ENCODE results near the gene IP6K2.

The IP6K2 gene

DNA sequence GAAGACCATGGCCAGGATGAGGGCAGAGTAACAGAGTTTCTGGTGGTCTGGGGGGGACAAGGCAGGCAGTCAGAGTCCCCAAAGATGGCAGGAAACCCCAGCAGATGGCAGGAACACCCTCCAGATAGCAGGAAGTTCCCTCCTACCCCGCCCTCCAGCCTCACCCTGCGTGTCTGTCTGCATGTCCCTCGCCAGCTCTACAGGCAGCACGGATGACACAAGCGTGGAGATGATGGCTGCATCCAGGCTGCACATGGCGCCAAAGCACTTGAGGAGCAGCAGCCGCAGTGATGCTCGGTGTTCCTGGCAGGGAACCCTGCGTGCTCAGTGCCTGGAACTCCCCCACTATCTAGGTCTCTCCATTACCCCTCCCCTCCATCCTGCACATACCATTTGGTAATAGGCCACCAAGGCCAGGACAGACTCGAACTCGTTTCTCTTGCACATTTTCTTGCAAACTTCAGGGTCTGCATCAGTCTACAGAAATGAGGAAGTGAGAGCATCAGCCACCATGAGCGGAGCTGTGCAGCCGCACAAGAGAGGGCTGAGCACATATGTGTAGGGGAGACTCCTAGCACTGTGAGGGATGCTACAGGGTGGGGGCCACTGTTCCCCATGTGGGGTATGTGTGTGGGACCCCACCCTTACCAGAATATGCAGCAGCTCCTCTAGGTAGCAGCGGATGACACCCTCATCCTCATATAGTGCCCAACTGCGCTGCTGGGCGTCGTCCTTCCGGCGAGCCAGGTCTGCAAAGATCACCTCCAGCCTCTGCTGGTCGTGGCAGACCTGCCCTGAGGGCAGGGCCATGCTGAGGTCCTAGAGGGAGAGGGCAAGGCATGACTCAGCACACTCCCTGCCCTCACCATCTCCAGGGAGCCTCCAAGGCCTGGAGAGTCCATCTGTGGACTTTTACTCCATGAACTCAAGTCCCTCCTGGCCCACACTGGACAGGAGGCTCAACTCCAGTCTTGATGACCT is 37.3 kb downstream of the IP6K2 start:
- Mint-ChIP-seq H3K27ac (no peak overlapping the region), H3K9me3 (no peaks in the 10 kb centered on the region), H3K27me3 (no peaks in the 10 kb centered on the region), H3K4me1 (peaks cover 24 to 46% of the 10 kb centered on the region in 2 donors), H3K36me3 (peaks cover 38 to 66% of the 10 kb centered on the region in 2 donors), H3K4me3 (no peak overlapping the region)
- DNase-seq (no peak), ATAC-seq (replicated peaks) (peak; percentile 94)

DNA sequence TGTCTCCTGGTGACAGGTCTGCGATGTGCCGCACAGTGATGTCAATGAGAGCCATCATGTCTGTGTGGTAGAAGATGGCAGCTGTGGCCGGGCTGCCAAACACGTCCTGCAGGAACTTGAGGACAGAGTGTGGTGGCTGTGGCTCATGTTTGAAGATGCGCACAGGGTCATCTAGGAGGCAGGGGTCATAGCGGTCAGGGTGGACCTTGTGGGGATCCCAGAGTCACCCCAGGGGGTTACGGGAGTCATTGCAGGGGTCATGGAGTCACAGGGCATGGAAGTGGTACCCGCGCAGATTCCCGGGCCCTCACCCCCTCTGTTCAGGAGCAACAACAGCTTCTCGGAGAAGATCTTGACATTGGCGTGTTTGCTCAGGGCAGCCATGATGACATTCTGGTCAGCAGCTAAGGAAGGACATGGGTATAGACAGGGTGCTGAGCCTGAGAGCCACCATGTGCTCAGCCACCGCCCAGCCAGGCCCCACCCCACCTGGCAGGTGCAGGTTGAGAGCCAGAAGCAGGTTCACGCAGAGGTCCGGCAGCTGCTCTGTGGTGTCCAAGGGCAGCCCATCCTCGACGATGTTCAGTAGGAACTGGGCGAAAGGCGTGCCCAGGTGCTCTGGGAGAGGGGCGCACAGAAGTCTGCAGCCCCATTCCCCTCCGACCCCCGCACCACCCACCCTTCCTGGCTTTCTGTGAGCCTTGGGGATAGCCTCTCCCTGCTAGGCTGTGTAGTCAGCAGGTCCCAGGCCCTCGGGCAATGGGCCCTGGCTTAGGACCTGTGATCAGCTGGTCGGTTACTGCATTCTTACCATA is 38.2 kb downstream of the IP6K2 start:
- peak overlapping the region; percentile 26 for H3K27ac Mint-ChIP-seq

DNA sequence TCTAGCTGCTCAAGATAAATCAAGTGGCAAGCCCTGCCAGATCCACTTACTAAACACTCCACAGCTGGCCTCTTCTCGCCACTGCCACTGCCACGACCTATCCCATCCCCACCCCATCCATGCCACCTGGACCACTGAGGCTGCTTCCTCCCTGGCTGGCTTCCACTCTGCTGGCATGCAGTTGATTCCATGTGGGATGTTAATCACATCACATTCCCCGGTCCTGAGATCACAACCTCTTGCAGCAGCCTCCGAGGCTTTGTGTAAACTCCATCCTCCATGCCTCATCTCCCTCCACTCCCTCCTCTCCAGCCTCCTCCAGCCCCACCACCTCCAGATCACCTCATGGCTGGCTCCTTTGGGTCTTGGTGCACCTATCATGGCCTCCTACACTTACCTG is 39.0 kb downstream of the IP6K2 start:
- ATAC-seq (replicated peaks) (no peak), DNase-seq (no peak)
- no peaks in the 10 kb centered on the region for H3K27me3 Mint-ChIP-seq
- H3K4me1 Mint-ChIP-seq, result peaks cover 16 to 33% of the 10 kb centered on the region in 2 donors
- no peak overlapping the region for H3K4me3 Mint-ChIP-seq
- H3K27ac Mint-ChIP-seq, result no peak overlapping the region
- no peaks in the 10 kb centered on the region for H3K9me3 Mint-ChIP-seq
- H3K36me3 Mint-ChIP-seq, result peaks cover 45 to 74% of the 10 kb centered on the region in 2 donors

More for the DNA sequence above, 38.2 kb downstream of the IP6K2 start:
- Mint-ChIP-seq H3K36me3 (peaks cover 40 to 68% of the 10 kb centered on the region in 2 donors), H3K4me1 (peaks cover 18 to 37% of the 10 kb centered on the region in 2 donors), H3K27me3 (no peaks in the 10 kb centered on the region), H3K9me3 (no peaks in the 10 kb centered on the region), H3K4me3 (no peak overlapping the region)
- DNase-seq (no peak), ATAC-seq (replicated peaks) (no peak)

DNA sequence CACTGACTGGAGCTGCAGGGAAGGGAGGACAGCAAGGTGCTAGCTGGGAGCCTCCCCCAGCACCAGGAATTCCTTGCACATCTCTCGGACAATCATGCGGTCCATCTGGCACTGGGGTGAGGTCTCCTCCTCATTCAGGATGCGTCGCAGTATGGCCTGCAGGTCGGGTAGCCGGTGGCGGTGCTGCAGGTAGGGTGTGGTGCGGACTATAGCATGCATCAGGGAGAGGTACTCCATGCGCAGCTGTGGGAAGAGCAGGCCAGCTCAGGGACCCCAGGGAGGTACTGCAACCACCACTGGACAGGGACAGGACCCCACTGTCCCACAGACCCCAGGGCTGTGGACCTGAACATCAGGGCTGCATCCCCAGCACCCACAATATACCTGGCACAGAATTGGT is 42.5 kb downstream of the IP6K2 start:
- no peaks in the 10 kb centered on the region for H3K9me3 Mint-ChIP-seq
- no peaks in the 10 kb centered on the region for H3K27me3 Mint-ChIP-seq
- no peak overlapping the region for H3K27ac Mint-ChIP-seq
- ATAC-seq (replicated peaks) (no peak), DNase-seq (no peak)
- H3K4me1 Mint-ChIP-seq, result peaks cover 11 to 15% of the 10 kb centered on the region in 2 donors
- H3K36me3 Mint-ChIP-seq, result peaks cover 35 to 57% of the 10 kb centered on the region in 2 donors
- no peak overlapping the region for H3K4me3 Mint-ChIP-seq

DNA sequence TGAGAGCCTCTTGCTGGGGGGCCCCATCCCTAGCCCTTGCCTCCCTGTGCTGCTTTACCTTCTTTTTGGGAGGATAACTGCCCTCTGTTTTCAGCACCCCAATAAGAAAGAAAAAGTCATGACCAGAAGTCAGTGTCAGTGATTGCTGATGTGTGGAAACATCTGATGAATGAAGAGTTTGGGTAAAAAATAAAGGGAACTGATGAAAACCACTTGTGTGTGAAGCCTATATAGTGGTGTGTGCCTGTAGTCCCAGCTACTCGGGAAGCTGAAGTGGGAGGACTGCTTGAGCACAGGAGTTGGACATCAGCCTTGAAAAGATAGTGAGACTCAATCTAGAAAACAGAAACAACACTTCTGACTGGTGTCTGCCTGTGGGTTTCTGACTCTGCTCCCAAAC is 44.5 kb downstream of the IP6K2 start:
- Mint-ChIP-seq H3K4me1 (peaks cover 8 to 11% of the 10 kb centered on the region in 2 donors), H3K27ac (peak overlapping the region; percentile 32), H3K27me3 (no peaks in the 10 kb centered on the region), H3K4me3 (no peak overlapping the region), H3K36me3 (peaks cover 22 to 40% of the 10 kb centered on the region in 2 donors), H3K9me3 (no peaks in the 10 kb centered on the region)
- DNase-seq (no peak), ATAC-seq (replicated peaks) (peak; percentile 68 to 76)

DNA sequence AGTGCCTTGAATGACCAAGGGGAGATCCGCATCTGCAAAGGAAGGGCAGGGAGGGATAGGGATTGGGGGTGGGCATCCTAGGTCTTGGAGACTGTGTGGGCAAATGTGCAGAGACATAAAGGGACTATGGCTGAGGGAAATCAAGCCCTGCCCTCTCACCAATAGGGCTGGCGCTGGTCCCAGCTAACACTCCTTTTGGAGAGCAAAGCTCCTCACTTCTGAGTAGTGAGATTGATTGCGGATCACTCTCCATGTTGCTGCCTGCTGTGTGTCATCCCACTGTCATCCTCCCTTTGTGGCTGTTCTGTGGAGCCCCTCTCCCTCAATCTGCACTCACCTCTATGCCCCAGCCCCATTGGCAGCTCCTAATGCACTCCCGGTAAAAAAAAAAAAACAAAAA is 52.1 kb downstream of the IP6K2 start:
- no peaks in the 10 kb centered on the region for H3K9me3 Mint-ChIP-seq

DNA sequence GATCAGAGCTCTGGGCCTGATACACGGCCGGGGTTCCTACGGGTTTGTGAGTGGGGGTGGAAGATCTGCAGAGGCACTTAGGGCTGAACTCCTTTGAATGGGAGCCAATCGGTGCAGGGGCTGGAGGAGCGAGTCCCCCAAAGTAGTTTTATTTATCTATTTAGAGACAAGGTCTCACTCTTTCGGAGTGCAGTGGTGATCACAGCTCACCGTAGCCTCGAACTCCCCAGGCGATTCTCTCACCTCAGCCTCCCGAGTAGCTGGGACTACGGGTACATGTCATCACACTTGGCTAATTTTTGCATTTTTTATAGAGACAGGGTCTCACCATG is 52.7 kb downstream of the IP6K2 start:
- no peaks in the 10 kb centered on the region for H3K9me3 Mint-ChIP-seq
- H3K4me3 Mint-ChIP-seq, result peak overlapping the region; percentile 85 to 89
- H3K27ac Mint-ChIP-seq, result no peak overlapping the region
- peaks cover 10 to 27% of the 10 kb centered on the region in 2 donors for H3K4me1 Mint-ChIP-seq
- H3K27me3 Mint-ChIP-seq, result peaks cover 25 to 59% of the 10 kb centered on the region in 2 donors
- DNase-seq (no peak), ATAC-seq (replicated peaks) (no peak)
- peaks cover 0 to 11% of the 10 kb centered on the region in 2 donors for H3K36me3 Mint-ChIP-seq

More for the DNA sequence above, 52.1 kb downstream of the IP6K2 start:
- DNase-seq, result no peak
- no peak overlapping the region for H3K27ac Mint-ChIP-seq
- peak overlapping the region in 1 of 2 donors; percentile 39 for H3K4me3 Mint-ChIP-seq
- H3K27me3 Mint-ChIP-seq, result peaks cover 18 to 53% of the 10 kb centered on the region in 2 donors
- H3K4me1 Mint-ChIP-seq, result peaks cover 10 to 27% of the 10 kb centered on the region in 2 donors
- peaks cover 0 to 11% of the 10 kb centered on the region in 2 donors for H3K36me3 Mint-ChIP-seq
- no peak for ATAC-seq (replicated peaks)

DNA sequence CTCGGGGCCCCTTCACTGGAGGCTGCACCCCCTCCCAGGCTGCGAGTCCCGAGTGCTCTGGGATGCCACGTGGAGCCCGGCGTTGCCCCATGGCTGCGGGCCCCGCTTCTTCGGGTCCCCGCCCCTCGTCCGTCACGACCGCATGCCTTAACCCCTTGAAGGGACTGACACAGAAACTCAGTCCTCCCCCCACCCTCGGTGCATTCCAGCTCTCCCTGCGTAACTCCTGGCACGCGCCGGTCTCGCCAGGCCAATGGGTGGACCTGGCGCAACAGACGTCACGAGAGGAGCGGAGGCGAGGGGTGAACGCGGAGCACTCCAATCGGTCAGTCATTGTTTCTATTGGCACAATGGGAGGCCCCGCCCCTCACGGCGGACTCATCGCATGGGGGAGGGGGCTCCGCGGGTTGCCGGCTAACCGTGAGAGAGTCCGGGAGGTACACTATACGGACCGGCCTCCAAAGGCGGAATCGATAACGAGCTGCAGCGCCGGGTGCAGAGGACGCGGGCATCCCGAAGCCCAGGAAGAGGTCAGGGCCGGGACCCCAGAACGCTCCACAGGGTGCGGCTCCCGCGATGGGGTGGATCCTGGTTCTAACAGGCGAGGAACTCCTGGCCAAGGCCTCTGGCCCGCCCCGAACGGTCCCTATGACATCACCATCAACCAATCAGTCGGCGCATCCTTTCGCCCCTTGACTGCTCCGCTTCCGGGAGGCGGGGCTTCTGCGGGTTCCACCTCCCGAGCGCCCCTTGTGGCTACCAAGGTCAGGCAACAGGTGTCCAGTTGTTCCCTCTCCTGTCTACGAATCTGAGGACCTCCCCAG is 53.3 kb downstream of the IP6K2 start:
- peak overlapping the region; percentile 94 for H3K27ac Mint-ChIP-seq
- peaks cover 30 to 65% of the 10 kb centered on the region in 2 donors for H3K27me3 Mint-ChIP-seq
- H3K4me1 Mint-ChIP-seq, result peaks cover 10 to 27% of the 10 kb centered on the region in 2 donors
- DNase-seq (peak; percentile 84), ATAC-seq (replicated peaks) (peak; percentile 89 to 90)
- H3K36me3 Mint-ChIP-seq, result peaks cover 0 to 11% of the 10 kb centered on the region in 2 donors
- peak overlapping the region; percentile 85 to 89 for H3K4me3 Mint-ChIP-seq
- H3K9me3 Mint-ChIP-seq, result no peaks in the 10 kb centered on the region

DNA sequence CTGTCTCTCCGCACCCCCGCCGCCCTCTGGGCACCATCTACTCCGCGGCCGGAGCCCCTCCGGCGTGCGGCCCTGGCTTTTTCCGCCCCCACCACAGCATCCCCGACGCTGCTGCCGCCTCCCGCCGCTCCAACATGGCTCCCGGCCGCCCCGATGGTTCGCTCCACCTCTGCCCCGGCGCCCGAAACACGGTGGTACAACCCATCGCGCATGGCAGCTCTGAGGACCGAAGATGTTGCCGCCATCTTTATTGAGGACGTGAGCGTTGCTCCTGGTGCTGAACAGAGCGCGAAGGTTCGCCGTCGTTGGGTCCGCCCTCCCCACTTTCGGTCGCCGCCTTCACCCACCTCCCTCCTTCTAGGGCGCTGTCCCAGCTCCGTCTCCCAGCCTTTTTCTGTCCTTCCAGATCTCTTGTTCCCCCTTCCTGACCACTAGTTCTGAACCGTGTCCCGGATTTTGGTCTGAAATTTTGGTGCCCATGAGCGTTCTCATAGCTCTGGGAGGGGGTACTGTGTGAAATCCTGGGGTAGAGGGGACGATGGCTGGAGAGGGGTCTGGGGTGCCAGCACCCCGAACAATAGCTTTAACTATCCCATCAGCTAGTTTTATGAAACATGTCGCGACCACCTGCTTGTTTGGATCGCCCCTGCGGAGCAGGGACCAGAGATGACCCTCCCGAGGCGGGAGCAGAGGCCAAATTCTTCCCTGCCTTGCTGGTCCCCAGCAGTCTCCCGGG is 54.1 kb downstream of the IP6K2 start, which contains the start of gene CELSR3:
CELSR3 (minus strand) TSS at position 134 of the 736 bp plus-strand sequence. CDS start 252 bp downstream, outside the sequence.
- peaks cover 0 to 11% of the 10 kb centered on the region in 2 donors for H3K36me3 Mint-ChIP-seq
- H3K4me3 Mint-ChIP-seq, result peak within 1 kb of the TSS; percentile 85 to 89
- peak within 1 kb of the TSS; percentile 94 for H3K27ac Mint-ChIP-seq
- DNase-seq, result peak; percentile 36
- peak; percentile 8 to 29 for ATAC-seq (replicated peaks)
- H3K27me3 Mint-ChIP-seq, result peaks cover 33 to 73% of the 10 kb centered on the region in 2 donors
- peaks cover 10 to 27% of the 10 kb centered on the region in 2 donors for H3K4me1 Mint-ChIP-seq
- no peaks in the 10 kb centered on the region for H3K9me3 Mint-ChIP-seq

DNA sequence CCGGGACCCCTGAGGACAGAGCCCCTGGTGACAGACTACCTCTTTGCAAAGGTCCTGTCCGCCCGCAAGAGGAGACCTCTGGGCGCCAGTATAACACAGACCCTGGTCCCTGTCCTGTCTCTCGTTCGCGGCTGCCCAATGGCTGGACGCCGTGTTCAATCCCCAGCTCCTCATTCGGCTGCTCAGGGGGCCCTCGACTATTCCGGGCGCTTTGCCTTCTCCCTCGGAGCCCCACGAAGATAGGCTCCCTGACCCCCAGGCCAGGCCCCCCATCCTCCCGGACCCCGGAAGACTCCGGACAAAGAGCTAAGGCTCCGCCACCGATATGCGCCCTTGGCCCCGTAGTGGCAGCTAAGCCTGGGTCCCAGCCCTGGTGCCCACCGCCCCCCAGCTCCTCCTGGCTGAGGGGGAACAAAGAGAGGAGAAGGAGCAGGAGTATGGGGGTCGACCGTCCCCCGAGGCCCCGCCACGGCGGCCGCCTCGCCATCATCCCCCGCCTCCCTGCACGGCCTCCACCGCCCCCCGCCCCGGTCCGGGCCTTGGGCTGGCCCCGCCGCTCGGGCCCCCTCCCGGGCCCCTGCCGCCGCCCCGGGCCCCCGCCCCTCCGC is 54.8 kb downstream of the IP6K2 start:
- H3K27me3 Mint-ChIP-seq, result peaks cover 40 to 80% of the 10 kb centered on the region in 2 donors

DNA sequence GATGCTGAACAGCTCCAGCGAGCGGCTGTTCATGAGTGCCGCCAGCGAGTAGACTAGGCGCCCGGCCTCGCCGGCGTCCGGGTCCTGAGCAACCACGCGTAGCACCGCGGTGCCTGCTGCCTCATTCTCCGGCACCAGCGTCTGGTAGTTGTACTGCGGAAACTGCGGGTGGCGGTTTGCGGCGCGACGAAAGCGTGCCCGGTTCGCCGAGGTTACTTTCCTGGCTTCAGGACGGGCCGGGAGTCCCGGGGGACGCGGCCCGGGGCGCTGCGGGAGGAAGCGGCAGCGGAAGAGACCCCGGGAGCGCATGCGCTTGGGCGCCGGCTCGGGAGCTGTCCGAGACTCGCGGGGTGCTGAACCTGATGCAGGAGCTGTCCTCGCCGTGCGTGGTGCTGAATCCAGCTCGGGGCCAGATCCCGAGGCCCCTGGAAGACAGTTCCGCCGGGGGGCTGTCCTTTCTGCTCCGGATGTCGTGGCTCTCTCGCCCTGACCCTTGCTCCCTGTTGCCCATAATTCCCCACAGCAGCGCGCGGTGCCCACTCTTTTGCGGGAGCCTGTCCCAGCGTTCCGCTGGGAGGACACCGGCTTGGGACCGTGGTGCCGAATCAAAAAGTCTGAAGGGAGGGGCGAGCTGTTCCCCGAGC is 55.4 kb downstream of the IP6K2 start:
- H3K36me3 Mint-ChIP-seq, result peaks cover 0 to 11% of the 10 kb centered on the region in 2 donors
- no peaks in the 10 kb centered on the region for H3K9me3 Mint-ChIP-seq
- DNase-seq (peak; percentile 50), ATAC-seq (replicated peaks) (peak; percentile 18 to 29)
- no peak overlapping the region for H3K27ac Mint-ChIP-seq
- H3K4me3 Mint-ChIP-seq, result peak overlapping the region; percentile 48 to 79
- peaks cover 40 to 86% of the 10 kb centered on the region in 2 donors for H3K27me3 Mint-ChIP-seq
- peaks cover 11 to 36% of the 10 kb centered on the region in 2 donors for H3K4me1 Mint-ChIP-seq

More for the DNA sequence above, 54.8 kb downstream of the IP6K2 start:
- Mint-ChIP-seq H3K36me3 (peaks cover 0 to 11% of the 10 kb centered on the region in 2 donors), H3K27ac (no peak overlapping the region), H3K9me3 (no peaks in the 10 kb centered on the region), H3K4me3 (peak overlapping the region; percentile 48 to 79), H3K4me1 (peaks cover 10 to 30% of the 10 kb centered on the region in 2 donors)
- ATAC-seq (replicated peaks) (no peak), DNase-seq (no peak)

DNA sequence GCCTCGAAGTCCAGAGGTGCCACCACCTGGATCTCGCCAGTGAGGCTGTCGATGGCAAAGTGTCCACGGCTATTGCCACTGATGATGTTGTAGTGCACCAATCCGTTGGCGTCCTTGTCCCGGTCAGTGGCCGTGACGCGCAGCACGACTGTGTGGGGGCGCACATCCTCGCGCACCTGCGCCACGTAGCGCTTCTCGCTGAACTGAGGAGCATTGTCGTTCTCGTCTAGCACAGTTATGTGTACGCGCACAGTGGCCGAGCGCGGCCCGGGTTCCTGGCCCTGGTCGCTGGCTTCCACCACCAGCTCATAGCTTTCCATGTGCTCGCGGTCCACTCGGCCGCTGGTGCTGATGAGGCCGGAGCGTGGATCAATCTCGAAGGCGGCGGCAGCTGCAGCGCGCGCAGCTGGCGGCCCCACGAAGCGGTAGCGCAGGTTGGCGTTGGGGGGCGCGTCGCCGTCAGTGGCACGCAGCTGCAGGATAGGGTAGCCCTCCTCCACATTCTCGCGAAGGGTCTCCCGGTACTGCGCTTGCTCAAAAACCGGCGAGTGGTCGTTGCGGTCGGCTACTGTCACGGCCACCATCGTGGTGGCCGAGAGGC is 56.1 kb downstream of the IP6K2 start:
- DNase-seq (no peak), ATAC-seq (replicated peaks) (no peak)
- Mint-ChIP-seq H3K27me3 (peaks cover 40 to 87% of the 10 kb centered on the region in 2 donors), H3K27ac (no peak overlapping the region), H3K9me3 (no peaks in the 10 kb centered on the region), H3K4me3 (peak overlapping the region; percentile 44 to 61), H3K36me3 (peaks cover 0 to 11% of the 10 kb centered on the region in 2 donors), H3K4me1 (peaks cover 12 to 39% of the 10 kb centered on the region in 2 donors)
